GM21526 (cell line): ENCODE results near the gene TRAPPC2L.

Experiments used
- ATAC-seq: cut with Tn5 transposase; IDR thresholded peaks from one replicate; pipeline ENCODE4 v1.9.1; 2021; ENCODE audit warnings: moderate library complexity; ENCODE audit not compliant: unreplicated experiment, low FRiP score

TRAPPC2L gene

DNA sequence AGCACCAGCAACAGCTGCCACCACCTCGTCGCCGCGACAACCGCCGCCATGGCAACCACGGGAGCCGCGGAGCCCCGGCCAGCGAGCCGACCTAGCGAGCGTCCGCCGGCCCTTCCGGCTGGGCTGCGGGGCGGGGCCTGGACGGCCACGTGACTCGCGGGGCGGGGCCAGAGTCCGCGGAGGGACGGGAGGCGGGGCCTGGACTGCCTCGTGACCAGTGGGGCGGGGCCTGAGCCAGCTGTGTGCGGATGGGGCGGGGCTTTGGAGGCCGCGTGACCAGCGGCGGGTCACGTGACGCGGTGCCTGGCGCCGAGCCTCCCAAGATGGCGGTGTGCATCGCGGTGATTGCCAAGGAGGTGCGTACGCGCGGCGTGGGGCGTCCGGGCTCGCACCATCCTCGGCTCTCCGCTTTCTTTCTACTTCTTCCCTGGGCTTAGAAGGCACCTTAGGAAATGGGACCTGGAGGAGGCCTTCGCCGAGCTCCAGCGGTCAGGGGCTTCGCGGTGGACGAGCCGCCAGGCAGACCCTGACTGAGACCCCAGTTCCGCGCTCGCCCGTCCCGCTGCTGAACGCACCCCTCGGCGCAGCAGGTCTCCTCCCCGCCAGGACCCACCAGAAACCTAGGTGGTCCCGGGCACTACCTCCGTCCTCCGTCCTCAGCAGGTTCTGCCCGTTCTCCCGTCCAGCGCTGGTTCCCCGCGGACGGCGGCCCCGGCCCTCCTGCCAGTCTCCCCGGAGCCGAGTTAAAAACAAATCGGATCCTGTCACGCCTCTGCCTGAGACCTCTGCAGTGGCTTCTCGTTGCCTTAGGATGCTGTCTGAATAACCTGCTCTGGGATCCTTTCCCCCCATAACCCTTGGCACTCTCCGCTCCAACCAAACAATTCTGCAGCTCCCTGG lies at the start of gene TRAPPC2L, which contains the start of gene GALNS:
Gene TRAPPC2L (plus strand): TSS at position 300 of the 900 bp plus-strand sequence. CDS start 24 bp downstream, at position 324.
Gene GALNS (minus strand): TSS at position 120 of the 900 bp plus-strand sequence. CDS start 70 bp downstream, at position 50.
- peak; percentile 70 for ATAC-seq

- no peak for ATAC-seq
Measured at GRCh38 chr16:88807142-88807625, 49.7 kb upstream of the TRAPPC2L start.

DNA sequence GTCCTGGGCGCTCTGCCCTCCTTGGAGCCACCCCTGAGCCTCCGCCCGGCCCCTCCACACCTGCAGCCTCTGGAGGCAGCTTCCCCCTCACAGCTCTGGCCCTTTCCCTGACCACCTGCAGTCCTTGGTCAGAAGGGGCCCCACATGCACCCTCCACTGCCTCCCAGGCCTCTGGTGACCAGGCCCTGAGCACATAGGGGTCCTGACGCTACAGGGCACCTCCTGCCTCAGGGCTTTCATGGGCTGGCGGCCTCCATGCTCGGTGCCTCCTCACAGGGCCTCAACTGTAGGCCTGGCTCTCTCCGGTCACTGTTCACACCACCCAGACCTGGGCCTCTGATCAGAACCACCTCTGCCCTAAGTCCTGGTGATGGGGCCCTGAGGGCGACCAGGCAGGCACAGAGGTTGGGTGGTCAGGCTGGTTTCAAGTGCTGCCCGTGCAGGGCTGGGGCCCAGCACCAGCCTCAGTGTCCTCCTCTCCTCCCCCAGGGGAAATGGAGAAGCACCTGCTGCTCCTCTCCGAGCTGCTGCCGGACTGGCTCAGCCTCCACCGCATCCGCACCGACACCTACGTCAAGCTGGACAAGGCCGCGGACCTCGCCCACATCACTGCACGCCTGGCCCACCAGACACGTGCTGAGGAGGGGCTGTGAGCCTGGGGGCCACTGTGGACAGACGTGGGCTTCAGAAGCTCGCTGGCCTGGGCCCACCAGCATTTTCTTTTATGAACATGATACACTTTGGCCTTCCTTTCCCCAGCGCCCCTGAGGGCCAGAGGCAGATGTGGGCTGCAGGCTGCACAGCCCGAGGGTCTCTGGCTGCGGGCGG lies 49.1 kb upstream of the TRAPPC2L start:
- ATAC-seq = no peak

GRCh38 chr16:88809068-88809675 lies 47.8 kb upstream of the TRAPPC2L start:
- ATAC-seq = no peak

GRCh38 chr16:88809676-88810165 lies 47.2 kb upstream of the TRAPPC2L start:
- ATAC-seq = no peak

- ATAC-seq = no peak
Measured at GRCh38 chr16:88810166-88810911, 46.6 kb upstream of the TRAPPC2L start.

DNA sequence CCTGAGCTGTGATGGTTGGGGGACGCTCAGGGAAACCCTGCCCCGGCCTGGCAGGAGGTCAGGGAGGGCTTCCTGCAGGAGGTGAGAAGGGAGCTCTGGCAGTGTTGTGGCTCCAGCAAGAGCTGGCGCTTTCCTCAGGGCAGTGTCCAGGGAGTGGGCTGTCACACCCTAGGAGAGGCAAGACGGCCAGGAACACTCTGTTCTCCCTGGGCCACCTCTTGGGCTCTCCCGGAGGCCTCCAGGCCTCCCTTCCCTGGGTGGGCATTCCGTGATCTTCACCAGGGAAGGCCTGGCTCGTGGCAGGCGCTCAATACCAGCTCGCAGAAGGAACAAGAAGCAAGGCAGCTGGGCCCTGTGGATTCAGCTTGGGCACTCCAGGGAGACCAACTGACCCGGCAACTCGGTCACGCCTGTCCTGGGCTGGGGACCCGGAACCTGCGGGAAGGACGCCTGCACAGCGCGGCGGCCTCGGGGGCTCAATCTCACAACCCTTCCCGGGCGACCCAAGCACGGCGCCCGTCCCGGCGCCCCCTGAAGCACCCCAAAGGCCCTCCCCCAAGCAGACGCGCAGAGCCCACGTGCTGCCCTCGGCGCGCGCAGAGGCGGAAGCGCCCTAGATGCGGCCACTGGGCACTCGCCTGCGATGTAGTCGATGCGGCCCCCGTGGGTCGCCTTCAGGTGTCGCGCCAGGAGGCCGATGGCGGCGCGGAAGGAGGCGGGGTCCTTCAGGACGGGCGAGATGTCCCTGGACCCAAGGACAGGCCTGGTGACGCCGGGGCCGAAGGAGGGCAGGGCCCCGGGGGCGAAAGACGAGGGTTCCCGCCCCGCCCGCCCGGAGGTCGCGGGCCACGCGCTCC lies 45.8 kb upstream of the TRAPPC2L start:
- ATAC-seq = peak; percentile 31

- peak; percentile 51 for ATAC-seq
Measured at GRCh38 chr16:88811769-88812512, 45.0 kb upstream of the TRAPPC2L start, which contains the start of gene APRT. APRT (minus strand) TSS chr16:88811928; CDS start chr16:88811899, 29 bp downstream.

- ATAC-seq = no peak
Measured at GRCh38 chr16:88812513-88813268, 44.2 kb upstream of the TRAPPC2L start.

GRCh38 chr16:88813269-88814143 lies 43.4 kb upstream of the TRAPPC2L start:
- ATAC-seq = no peak

- ATAC-seq = no peak
Measured at GRCh38 chr16:88814144-88814502, 42.8 kb upstream of the TRAPPC2L start.

- ATAC-seq = no peak
Measured at GRCh38 chr16:88815227-88815626, 41.7 kb upstream of the TRAPPC2L start.

- ATAC-seq = no peak
Measured at GRCh38 chr16:88815901-88816589, 40.9 kb upstream of the TRAPPC2L start.

DNA sequence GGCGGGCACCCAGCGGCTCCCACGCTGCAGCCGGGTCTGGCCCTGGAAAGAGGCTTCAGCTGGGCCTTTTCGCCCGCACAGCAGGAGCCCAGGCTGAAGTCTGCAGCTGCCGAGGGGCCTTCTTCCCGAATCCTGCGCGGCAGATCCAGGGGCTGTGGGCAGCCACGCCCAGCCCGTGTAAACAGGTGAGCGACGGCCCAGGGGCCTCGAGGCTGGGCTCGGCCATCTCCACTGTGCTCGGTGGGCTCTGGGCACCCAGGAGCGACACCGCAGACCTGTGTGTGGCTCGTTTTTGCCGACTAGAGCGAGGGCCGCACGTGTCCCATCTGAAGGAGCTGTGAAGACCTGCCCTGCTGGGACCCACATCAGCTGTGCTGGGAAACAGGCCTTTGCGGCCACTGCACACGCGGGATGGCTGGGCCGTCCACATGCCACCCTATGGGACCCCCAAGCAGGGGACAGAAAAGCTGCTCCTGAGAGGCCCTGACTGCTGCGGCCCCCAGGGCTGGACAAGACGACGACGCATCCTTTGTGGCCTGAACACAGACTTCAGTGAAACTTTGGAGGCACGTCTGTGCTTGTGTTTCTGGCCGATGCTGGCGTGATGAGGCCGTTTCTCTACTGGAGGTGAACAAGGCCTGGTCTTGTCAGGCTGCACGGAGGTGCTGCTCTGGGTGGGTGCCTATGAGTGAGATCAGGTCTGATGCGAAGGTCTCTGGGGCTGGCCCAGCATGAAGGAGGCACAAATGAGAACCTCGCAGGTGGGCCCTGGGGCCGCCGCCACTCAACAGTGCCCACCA lies 40.0 kb upstream of the TRAPPC2L start:
- ATAC-seq = no peak
